Panc1 (cell line): ENCODE measurements around the gene SSH2. TPM values are rescaled to one million over a fixed set of nuclear protein-coding genes. Genes with fewer than 3 reads are reported as not detected.
A peak's percentile ranks its signal among the peaks of the same experiment; 100 is the strongest.

Source experiments
- ATAC-seq: fragments of 200-7000 bp; cut with Tn5 transposase; 2 replicates; pipeline ENCODE4 v1.9.1; 2020; ENCODE audit warnings: mild to moderate bottlenecking, moderate library complexity
- BruUV-seq: library from RNA; stranded (reverse); fragments of 400-500 nt; replicated peaks from 2 replicates; lab custom pipeline; 2021; lab: Mats Ljungman, UMichigan
- CTCF ChIA-PET: fragments of 300-600 bp; sonication (Branson Sonifier 250); formaldehyde crosslinking; loops from one replicate; lab custom pipeline; 2022; ENCODE audit warnings: antibody characterized with exemption; lab: Charles Lee
- POLR2A ChIA-PET: fragments of 300-600 bp; sonication (Branson Sonifier 250); formaldehyde crosslinking; loops from one replicate; lab custom pipeline; 2022; ENCODE audit warnings: antibody characterized with exemption; lab: Charles Lee
- DNase-seq: peaks from one replicate; pipeline ENCODE4 v3.0.0-alpha.2; 2010; ENCODE audit warnings: low read depth, low spot score
- H3K27ac ChIP-seq: 2 replicates; pipeline ENCODE4 v1.5.1; 2011; ENCODE audit warnings: mild to moderate bottlenecking, low read length, inconsistent platforms
- H3K27me3 ChIP-seq: fragments of 200-500 bp; sonication (Bioruptor generic); 2 replicates; pipeline ENCODE4 v1.6.0; 2014; ENCODE audit warnings: low read length, inconsistent platforms; ENCODE audit not compliant: control insufficient read depth, insufficient read depth
- H3K36me3 ChIP-seq: fragments of 200-500 bp; sonication (Bioruptor generic); 2 replicates; pipeline ENCODE4 v1.5.1; 2014; ENCODE audit warnings: inconsistent platforms, mild to moderate bottlenecking, low read length, moderate library complexity; ENCODE audit not compliant: control insufficient read depth, insufficient read depth
- H3K4me1 ChIP-seq: 2 replicates; pipeline ENCODE4 v1.5.1; 2011; ENCODE audit warnings: inconsistent platforms, mild to moderate bottlenecking, low read length, moderate library complexity; ENCODE audit not compliant: control insufficient read depth, insufficient read depth
- H3K4me3 ChIP-seq, 2 experiments: 2 replicates each; pipeline ENCODE4 v1.5.1; 2011 to 2012; ENCODE audit warnings: low read depth in 2 of 2, low read length in 2 of 2, mild to moderate bottlenecking in 2 of 2, inconsistent platforms in 1 of 2, moderate library complexity in 1 of 2
- H3K9me3 ChIP-seq: fragments of 200-500 bp; sonication (Bioruptor generic); 2 replicates; pipeline ENCODE4 v1.5.1; 2014; ENCODE audit warnings: low read depth, mild to moderate bottlenecking, inconsistent platforms, low read length, moderate library complexity; ENCODE audit not compliant: control insufficient read depth, insufficient read depth
- CTCF ChIP-seq: fragments of 450-650 bp; IDR thresholded peaks from 2 replicates; pipeline ENCODE4 v1.5.1; 2017; ENCODE audit warnings: mild to moderate bottlenecking
- POLR2AphosphoS5 ChIP-seq: IDR thresholded peaks from 2 replicates; pipeline ENCODE4 v1.6.1; 2012; ENCODE audit warnings: mild to moderate bottlenecking, low read depth, low read length, moderate library complexity
- REST ChIP-seq, 2 experiments: IDR thresholded peaks; 2 replicates each; pipeline ENCODE4 v1.6.1; 2011 to 2012; ENCODE audit warnings: low read depth in 2 of 2, control low read depth in 1 of 2, low read length in 1 of 2, mild to moderate bottlenecking in 1 of 2, moderate library complexity in 1 of 2; ENCODE audit not compliant: insufficient read depth in 1 of 2
- SIN3A ChIP-seq: IDR thresholded peaks from 2 replicates; pipeline ENCODE4 v1.6.1; 2012; ENCODE audit warnings: low read depth, mild to moderate bottlenecking, low read length, moderate library complexity, borderline replicate concordance; ENCODE audit not compliant: insufficient read depth
- TCF7L2 ChIP-seq: IDR thresholded peaks from 2 replicates; pipeline ENCODE4 v1.6.1; 2011; ENCODE audit warnings: mild to moderate bottlenecking, low read depth, low read length, inconsistent platforms
- in situ Hi-C: cut with HindIII; loops from 2 replicates; pipeline ENCODE4 v1.10.0; 2016; ENCODE audit warnings: low sequenced_read_pairs, low pct_unique_long_range_greater_than_20kb
- intact Hi-C: fragments of 100-400 bp; cut with micrococcal nuclease; formaldehyde crosslinking; loops from one replicate; pipeline ENCODE4 v1.10.0; 2022; ENCODE audit not compliant: unreplicated experiment
- total RNA-seq: library from RNA; stranded (reverse); gene quantifications from one replicate; pipeline ENCODE4 v1.2.1, GENCODE V29; 2021; ENCODE audit not compliant: unreplicated experiment

SSH2 gene
- total RNA-seq, 1 experiment from 2014 or later = 30.6 TPM

DNA sequence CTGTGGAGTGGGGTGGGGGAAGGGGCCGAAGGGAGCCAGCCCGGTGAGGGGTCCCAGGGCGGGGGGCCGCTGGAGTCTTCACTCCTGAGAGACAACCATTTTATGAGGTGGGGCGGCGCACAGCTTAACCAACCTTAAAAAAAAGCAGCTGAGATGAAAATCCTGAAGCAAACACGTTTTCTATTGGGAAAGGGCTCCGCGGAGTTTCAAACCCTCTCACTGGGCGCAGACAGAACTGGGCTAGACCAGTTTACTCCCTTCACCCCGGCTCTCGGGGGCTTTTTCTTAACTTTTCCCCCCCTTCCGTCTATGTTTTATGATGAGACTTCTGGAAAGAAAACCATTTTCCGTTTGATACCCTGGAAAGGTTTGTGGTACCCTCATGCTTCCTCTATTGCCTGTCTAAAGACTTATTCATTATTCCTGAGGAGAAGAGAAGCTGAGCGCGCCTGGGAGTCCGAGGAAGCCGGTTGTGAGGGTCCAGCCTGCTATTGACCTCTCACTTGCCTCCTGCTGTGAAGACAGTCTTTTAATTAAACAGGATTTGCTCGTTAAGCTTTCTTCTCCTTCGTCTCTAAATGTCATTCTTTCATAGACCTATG, 482 bp upstream of the SSH2 start:
- Histone ChIP-seq H3K27ac (peak overlapping the region; percentile 92), H3K27me3 (no peaks in the 10 kb centered on the region), H3K4me3 (peak overlapping the region; percentile 87 to 95), H3K4me1 (peaks cover 41% of the 10 kb centered on the region), H3K9me3 (no peaks in the 10 kb centered on the region), H3K36me3 (no peaks in the 10 kb centered on the region; the same call in 1 of the 2 replicates)
- no TSS peak for BruUV-seq
- no peak for DNase-seq
- ChIA-PET CTCF (interaction anchor here (0.6 to 2.7 kb wide), 17 partner anchors 11 to 397 kb away, joined by 3 to 75 read pairs (median 5); no protein-coding TSS in a partner anchor), POLR2A (interaction anchor here (0.5 to 1.2 kb wide), 11 partner anchors 11 to 197 kb away, joined by 3 to 15 read pairs (median 3); no protein-coding TSS in a partner anchor)
- intact Hi-C loops = loop anchor here (1.0 to 5.0 kb wide), 4 partner anchors 72 to 291 kb away; no protein-coding TSS in a partner anchor
- no peak for TF ChIP-seq CTCF
- TF ChIP-seq POLR2AphosphoS5 = no peak
- TF ChIP-seq TCF7L2 = no peak
- no peak for TF ChIP-seq REST (IDR thresholded peaks at IDR 0.05; ENCODE audit: insufficient read depth in 1 of 2, low read depth in 2 of 2, low read length in 1 of 2)
- in situ Hi-C loops = no loop called here
- no peak for ATAC-seq

GRCh38 chr17:29929006-29929532, 959 bp downstream of the SSH2 start:
- POLR2A ChIA-PET = interaction anchor here (0.6 kb wide), 2 partner anchors 10 to 1897 kb away, joined by 6 to 8 read pairs; no protein-coding TSS in a partner anchor
- no peaks in the 10 kb centered on the region for H3K9me3 ChIP-seq
- intact Hi-C loops = no loop called here
- in situ Hi-C loops = no loop called here
- no peaks in the 10 kb centered on the region; the same call in 1 of the 2 replicates for H3K36me3 ChIP-seq
- H3K4me3 ChIP-seq = peak overlapping the region; percentile 87 to 95
- no peak for ATAC-seq
- peak overlapping the region; percentile 95 for H3K27ac ChIP-seq
- no peak for TF ChIP-seq REST (IDR thresholded peaks at IDR 0.05; ENCODE audit: insufficient read depth in 1 of 2, low read depth in 2 of 2, low read length in 1 of 2)
- TF ChIP-seq POLR2AphosphoS5 = no peak
- no peak for TF ChIP-seq CTCF
- TF ChIP-seq TCF7L2 = no peak
- no peak for TF ChIP-seq SIN3A
- H3K4me1 ChIP-seq = peaks cover 49% of the 10 kb centered on the region
- CTCF ChIA-PET = no interaction called here
- BruUV-seq = no TSS peak
- no peaks in the 10 kb centered on the region for H3K27me3 ChIP-seq
- DNase-seq = no peak
